A549 treated with Hydrocortisone at 1 μM for 4 hours (cell line): ENCODE results near the gene CCDC188. TPM values are rescaled to one million over a fixed set of nuclear protein-coding genes. Genes with fewer than 3 reads are reported as not detected.

Experiments used
- total RNA-seq: library from RNA; stranded (reverse); fragments of 200-300 nt; extraction: Qiagen RNA extraction; gene quantifications from 5 replicates; pipeline ENCODE4 v1.2.3, GENCODE V29; 2022

Gene CCDC188
- not detected in 5 replicates for total RNA-seq

GRCh38 chr22:20150381-20151275 is at the start of gene CCDC188:
Gene CCDC188 (minus strand): TSS chr22:20151055. CDS start chr22:20150986, 69 bp downstream.

GRCh38 chr22:20131597-20131858 is 19.3 kb downstream of the CCDC188 start, which contains the start of gene ZDHHC8:
Gene ZDHHC8 (plus strand): TSS chr22:20131804. CDS start chr22:20131948, 144 bp downstream.

GRCh38 chr22:20116951-20117632 is 33.8 kb downstream of the CCDC188 start, which contains the start of gene TRMT2A:
Gene TRMT2A (minus strand): TSS chr22:20117226. CDS start chr22:20116906, 320 bp downstream.

GRCh38 chr22:20115691-20116375 is 35.0 kb downstream of the CCDC188 start, which contains the start of gene RANBP1:
Gene RANBP1 (plus strand): TSS chr22:20116104. CDS start chr22:20116185, 81 bp downstream.

Other genes starting within 250 kb of the CCDC188 start
- 124 to 164 TPM (median 153 TPM) in 5 replicates for gene COMT, start 209.3 kb downstream of the CCDC188 start, total RNA-seq
- 29.0 to 42.1 TPM (median 36.8 TPM) in 5 replicates for gene TXNRD2, start 209.2 kb downstream of the CCDC188 start, total RNA-seq
- 1.9 to 2.7 TPM (median 2.2 TPM) in 5 replicates for gene ARVCF, start 134.2 kb downstream of the CCDC188 start, total RNA-seq
- 12.9 to 15.7 TPM (median 14.6 TPM) in 5 replicates for gene TANGO2, start 129.9 kb downstream of the CCDC188 start, total RNA-seq
- gene DGCR8, start 70.8 kb downstream of the CCDC188 start, total RNA-seq, result 18.5 to 23.0 TPM (median 19.8 TPM) in 5 replicates
- gene RANBP1, start 35.0 kb downstream of the CCDC188 start, total RNA-seq, result 237 to 302 TPM (median 285 TPM) in 5 replicates
- 20.7 to 25.6 TPM (median 24.0 TPM) in 5 replicates for gene TRMT2A, start 33.8 kb downstream of the CCDC188 start, total RNA-seq
- 28.3 to 39.5 TPM (median 34.2 TPM) in 5 replicates for gene ZDHHC8, start 19.3 kb downstream of the CCDC188 start, total RNA-seq
- gene RTN4R, start 117.3 kb upstream of the CCDC188 start, total RNA-seq, result 8.0 to 14.9 TPM (median 12.4 TPM) in 5 replicates
- 30.0 to 44.6 TPM (median 42.0 TPM) in 5 replicates for gene DGCR6L, start 169.0 kb upstream of the CCDC188 start, total RNA-seq
- gene ZNF74, start 243.1 kb upstream of the CCDC188 start, total RNA-seq, result 5.9 to 7.4 TPM (median 6.7 TPM) in 5 replicates